Type B pancreatic cell (in vitro differentiated cells): Measurements from ENCODE around the gene SLCO6A1. TPM values are rescaled to one million over a fixed set of nuclear protein-coding genes. Genes with fewer than 3 reads are reported as not detected.

Experiments used
- DNase-seq: peaks from one replicate; pipeline ENCODE4 v3.0.0; 2021; ENCODE audit warnings: mixed read lengths; ENCODE audit not compliant: unreplicated experiment; ENCODE audit errors: extremely low spot score
- H3K27ac Mint-ChIP-seq: 2 replicates; pipeline ENCODE4 v1.8.0; 2021; ENCODE audit warnings: mild to moderate bottlenecking, mixed read lengths
- H3K27me3 Mint-ChIP-seq: 2 replicates; pipeline ENCODE4 v1.8.0; 2021; ENCODE audit warnings: mixed read lengths
- H3K36me3 Mint-ChIP-seq: 2 replicates; pipeline ENCODE4 v1.8.0; 2021; ENCODE audit warnings: mixed read lengths
- H3K4me1 Mint-ChIP-seq: one replicate; pipeline ENCODE4 v1.8.0; 2021; ENCODE audit warnings: mixed read lengths; ENCODE audit not compliant: unreplicated experiment
- H3K4me3 Mint-ChIP-seq: 2 replicates; pipeline ENCODE4 v1.8.0; 2021; ENCODE audit warnings: mild to moderate bottlenecking, mixed read lengths
- H3K9me3 Mint-ChIP-seq: 2 replicates; pipeline ENCODE4 v1.8.0; 2021; ENCODE audit warnings: mixed read lengths
- CTCF ChIP-seq: fragments of 200-600 bp; sonication (generic); conservative IDR thresholded peaks from 2 replicates; pipeline ENCODE4 v1.5.0; 2021; ENCODE audit warnings: antibody characterized with exemption, mild to moderate bottlenecking
- total RNA-seq: library from RNA; stranded (reverse); gene quantifications from 2 replicates; pipeline ENCODE4 v1.2.1, GENCODE V29; 2021; ENCODE audit warnings: low replicate concordance

SLCO6A1 gene
- total RNA-seq, 1 donor from 2014 or later: 0.43 TPM

- no peak overlapping the region for H3K4me3 Mint-ChIP-seq
- H3K4me1 Mint-ChIP-seq: no peaks in the 10 kb centered on the region
- H3K27ac Mint-ChIP-seq: no peak overlapping the region
- H3K36me3 Mint-ChIP-seq: no peaks in the 10 kb centered on the region
- TF ChIP-seq CTCF: no peak
- H3K9me3 Mint-ChIP-seq: no peaks in the 10 kb centered on the region
- H3K27me3 Mint-ChIP-seq: no peaks in the 10 kb centered on the region
- DNase-seq: no peak
Observed at GRCh38 chr5:102388235-102388634, 110.6 kb downstream of the SLCO6A1 start.

GRCh38 chr5:102385365-102385764, 113.4 kb downstream of the SLCO6A1 start:
- H3K27me3 Mint-ChIP-seq: no peaks in the 10 kb centered on the region
- no peak for TF ChIP-seq CTCF
- no peaks in the 10 kb centered on the region for H3K4me1 Mint-ChIP-seq
- DNase-seq: no peak
- no peaks in the 10 kb centered on the region for H3K36me3 Mint-ChIP-seq
- H3K4me3 Mint-ChIP-seq: no peak overlapping the region
- H3K9me3 Mint-ChIP-seq: no peaks in the 10 kb centered on the region
- no peak overlapping the region for H3K27ac Mint-ChIP-seq

DNA sequence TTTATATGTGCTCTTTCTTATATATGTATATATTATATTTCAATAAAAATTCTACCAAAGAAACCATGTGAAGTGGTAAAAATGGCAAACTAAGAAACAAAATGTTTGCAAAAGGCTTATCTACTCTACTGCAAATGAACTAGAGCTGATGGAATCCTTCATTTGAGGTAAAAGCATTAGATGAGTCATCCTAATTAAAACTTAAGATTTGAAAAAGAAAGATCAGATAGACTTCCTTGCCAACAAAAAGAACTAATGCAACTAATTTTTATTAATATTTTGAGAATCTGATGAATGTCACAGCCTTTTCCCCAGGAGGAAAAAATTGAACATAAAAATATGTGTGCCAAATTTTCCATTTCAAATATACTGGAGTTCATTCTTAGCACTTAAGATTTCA, 118.6 kb downstream of the SLCO6A1 start:
- no peaks in the 10 kb centered on the region for H3K9me3 Mint-ChIP-seq
- no peak for TF ChIP-seq CTCF
- H3K27me3 Mint-ChIP-seq: no peaks in the 10 kb centered on the region
- H3K27ac Mint-ChIP-seq: no peak overlapping the region
- no peaks in the 10 kb centered on the region for H3K4me1 Mint-ChIP-seq
- H3K4me3 Mint-ChIP-seq: no peak overlapping the region
- DNase-seq: no peak
- no peaks in the 10 kb centered on the region for H3K36me3 Mint-ChIP-seq

DNA sequence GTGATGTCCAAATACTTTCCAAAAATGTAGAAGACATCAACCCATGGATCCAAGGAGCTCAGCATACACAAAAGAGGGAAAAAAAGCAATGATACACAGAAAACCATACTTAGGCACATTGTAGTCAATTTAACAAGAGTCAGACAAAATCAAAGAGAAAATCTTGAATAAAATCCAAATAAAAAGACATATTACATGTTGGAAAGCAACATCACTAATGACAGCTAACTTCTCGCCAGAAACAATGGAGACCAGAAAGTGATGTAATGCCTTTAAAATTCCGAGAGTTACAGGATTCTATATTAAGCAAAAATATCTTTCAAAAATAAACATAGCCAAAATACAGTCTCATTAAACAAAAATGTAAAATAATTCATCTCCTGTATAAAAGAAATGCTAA, 122.9 kb downstream of the SLCO6A1 start:
- no peak overlapping the region for H3K27ac Mint-ChIP-seq
- H3K9me3 Mint-ChIP-seq: no peaks in the 10 kb centered on the region
- DNase-seq: no peak
- H3K36me3 Mint-ChIP-seq: no peaks in the 10 kb centered on the region
- H3K4me1 Mint-ChIP-seq: no peaks in the 10 kb centered on the region
- TF ChIP-seq CTCF: no peak
- no peaks in the 10 kb centered on the region for H3K27me3 Mint-ChIP-seq
- no peak overlapping the region for H3K4me3 Mint-ChIP-seq

GRCh38 chr5:102375272-102375671, 123.5 kb downstream of the SLCO6A1 start:
- H3K27me3 Mint-ChIP-seq: no peaks in the 10 kb centered on the region
- H3K9me3 Mint-ChIP-seq: no peaks in the 10 kb centered on the region
- no peak overlapping the region for H3K4me3 Mint-ChIP-seq
- no peak for DNase-seq
- no peak overlapping the region for H3K27ac Mint-ChIP-seq
- H3K4me1 Mint-ChIP-seq: no peaks in the 10 kb centered on the region
- TF ChIP-seq CTCF: no peak
- H3K36me3 Mint-ChIP-seq: no peaks in the 10 kb centered on the region

- TF ChIP-seq CTCF: no peak
- Mint-ChIP-seq H3K27me3 (no peaks in the 10 kb centered on the region), H3K4me1 (no peaks in the 10 kb centered on the region), H3K9me3 (no peaks in the 10 kb centered on the region), H3K27ac (no peak overlapping the region), H3K36me3 (no peaks in the 10 kb centered on the region), H3K4me3 (no peak overlapping the region)
- no peak for DNase-seq
Observed at GRCh38 chr5:102368392-102368791, 130.4 kb downstream of the SLCO6A1 start.
